Heart left ventricle (tissue), 16 donors: ENCODE measurements around the gene DROSHA. TPM values are rescaled to one million over a fixed set of nuclear protein-coding genes. Genes with fewer than 3 reads are reported as not detected.
A peak's percentile ranks its signal among the peaks of the same experiment; 100 is the strongest.

Experiments used
- ATAC-seq, 4 donors: fragments of 200-7000 bp; cut with Tn5 transposase; one replicate each; pipeline ENCODE4 v1.9.1; 2020 to 2022; ENCODE audit warnings: moderate library complexity in 4 of 4, mild to moderate bottlenecking in 3 of 4, moderate number of reproducible peaks in 1 of 4
- DNase-seq, 5 donors: peaks; one replicate each; pipeline ENCODE4 v3.0.0-alpha.2; 2020
- H3K27ac ChIP-seq, 12 donors: fragments of 200-600 bp; sonication (generic) in 4 of 12; one replicate each; pipeline versions ENCODE4 v1.5.0 to v1.8.0; 2016 to 2022; ENCODE audit warnings: mild to moderate bottlenecking in 2 of 12
- H3K27me3 ChIP-seq, 9 donors: fragments of 200-600 bp; sonication (generic) in 2 of 9; one replicate each; pipeline versions ENCODE4 v1.5.1 to v1.8.0; 2016 to 2022; ENCODE audit warnings: mild to moderate bottlenecking in 3 of 9
- H3K36me3 ChIP-seq, 9 donors: fragments of 200-600 bp; sonication (generic) in 2 of 9; one replicate each; pipeline versions ENCODE4 v1.5.0 to v1.8.0; 2018 to 2022; ENCODE audit warnings: mild to moderate bottlenecking in 2 of 9
- H3K4me1 ChIP-seq, 12 donors: fragments of 200-600 bp; sonication (generic) in 4 of 12; one replicate each; pipeline versions ENCODE4 v1.5.0 to v1.8.0; 2016 to 2022; ENCODE audit warnings: mild to moderate bottlenecking in 3 of 12
- H3K4me3 ChIP-seq, 12 donors: fragments of 200-600 bp; sonication (generic) in 4 of 12; one replicate each; pipeline versions ENCODE4 v1.5.0 to v1.8.0; 2017 to 2022; ENCODE audit warnings: mild to moderate bottlenecking in 9 of 12, moderate library complexity in 4 of 12
- H3K9me3 ChIP-seq, 12 donors: fragments of 200-600 bp; sonication (generic) in 4 of 12; one replicate each; pipeline versions ENCODE4 v1.5.0 to v1.8.0; 2016 to 2022; ENCODE audit warnings: mild to moderate bottlenecking in 1 of 12
- CTCF ChIP-seq, 12 donors: fragments of 200-600 bp; sonication (generic) in 4 of 12; IDR thresholded peaks; one replicate each; pipeline versions ENCODE4 v1.5.0 to v1.8.0; 2018 to 2022; ENCODE audit warnings: antibody characterized with exemption in 12 of 12, mild to moderate bottlenecking in 5 of 12
- POLR2A ChIP-seq, 2 donors: fragments of 450-650 bp; IDR thresholded peaks; one replicate each; pipeline ENCODE4 v1.6.1; 2017; ENCODE audit warnings: antibody characterized with exemption in 2 of 2, mild to moderate bottlenecking in 2 of 2, moderate library complexity in 2 of 2
- WGBS, 4 donors: extraction: QIAGEN DNeasy Blood & Tissue Kit in 2 of 4; methylation state at CpG; one replicate each; pipeline versions ENCODE4 v1.1.5 to v1.1.7; 2013 to 2018; 5-methylcytosine and 5-hydroxymethylcytosine counted together
- intact Hi-C, 10 donors: fragments of 100-400 bp; cut with DNase I; formaldehyde crosslinking; loops; one replicate each; pipeline versions ENCODE4 v1.11.1 to v1.14.2; 2022
- polyA plus RNA-seq, 2 donors: library from polyadenylated mRNA; stranded (reverse); fragments of 200-250 nt; gene quantifications; one replicate each; pipeline ENCODE4 v1.2.3, GENCODE V29; 2013
- total RNA-seq, 9 donors: library from RNA; depleted of rRNA in 2 of 9; stranded (reverse); fragments of >200 nt in 2 of 9; fragmentation: NEBNext Ultra II Directional in 3 of 9; extraction: Animal tissue kit (Norgen Biotek cat#: 25700) in 3 of 9; gene quantifications; one replicate each; pipeline versions ENCODE4 v1.1.0 to v1.2.4, GENCODE V29; 2016 to 2023
- donor health status: ischemic (EF 13 %, LVEDD 7.1; RV severe dilation, severe dysfunction).
- donor health status: healthy with polysubstance abuse.
- donor health status: DM: no; HTN: yes; CAD: no.
- donor health status: DM: no; HTN: no; CAD: no.
- donor health status: ischemic (EF 25% LVEDD 6.9; RV normal size, moderate dysfunction).
- donor health status: ischemic (EF 25% LVEDD 5.7; RV mildly dilated, moderate dysfunction).
- donor health status: healthy.
- donor health status: DM: yes; HTN: yes; CAD: no.
- donor health status: ischemic (EF 35%, LVEDD 5.7; RV mildly dilated, moderate dysfunction).
- donor health status: nonischemic (EF 11% LVEDD 7.7; RV severe dilation, severe dysfunction).
- donor health status: DM: yes; HTN: yes; CAD: no.
- donor health status: PGD.
- donor health status: ischemic (EF 29% LVEDD 5.4; RV normal size, mild dysfunction).
- donor health status: nonischemic (EF 23%, LVEDD 6.1; RV moderate dilation, normal function).

Gene DROSHA
- total and polyA plus RNA-seq, 11 donors: 19.3 to 55.6 (median 33.2) TPM

GRCh38 chr5:31372124-31372523, 159.8 kb downstream of the DROSHA start:
- H3K27me3 ChIP-seq: no peaks in the 10 kb centered on the region
- intact Hi-C loops: no loop called here
- WGBS, 4 donors: 55 to 63% (median 60%) methylated on average over 1 of the region's 1 CpG
- TF ChIP-seq CTCF (IDR thresholded peaks at IDR 0.05) (no peak), POLR2A (IDR thresholded peaks at IDR 0.05) (no peak)
- H3K4me3 ChIP-seq: no peak overlapping the region
- H3K9me3 ChIP-seq: no peaks in the 10 kb centered on the region
- DNase-seq: no peak
- no peak overlapping the region for H3K27ac ChIP-seq
- H3K36me3 ChIP-seq: no peaks in the 10 kb centered on the region
- no peak for ATAC-seq
- H3K4me1 ChIP-seq: no peaks in the 10 kb centered on the region

- DNase-seq (no peak), ATAC-seq (peak in 1 of 4 donors; percentile 22)
- H3K27me3 ChIP-seq: no peaks in the 10 kb centered on the region
- WGBS, 4 donors: 29 to 53% (median 37%) methylated on average over 4 to 5 of the region's 5 CpGs
- H3K4me3 ChIP-seq: no peak overlapping the region
- H3K4me1 ChIP-seq: peaks cover 0 to 3% (median 0%) of the 10 kb centered on the region in 12 donors
- H3K36me3 ChIP-seq: no peaks in the 10 kb centered on the region
- no peak for TF ChIP-seq CTCF (IDR thresholded peaks at IDR 0.05)
- TF ChIP-seq POLR2A (IDR thresholded peaks at IDR 0.05): no peak
- H3K27ac ChIP-seq: no peak overlapping the region
- H3K9me3 ChIP-seq: no peaks in the 10 kb centered on the region
- intact Hi-C loops: no loop called here
Measured at GRCh38 chr5:31366941-31367340, 165.0 kb downstream of the DROSHA start.

GRCh38 chr5:31365776-31366175, 166.1 kb downstream of the DROSHA start:
- intact Hi-C loops: no loop called here
- Histone ChIP-seq H3K4me1 (peaks cover 0 to 5% (median 0%) of the 10 kb centered on the region in 12 donors), H3K4me3 (no peak overlapping the region), H3K27ac (no peak overlapping the region), H3K27me3 (no peaks in the 10 kb centered on the region), H3K36me3 (no peaks in the 10 kb centered on the region), H3K9me3 (no peaks in the 10 kb centered on the region)
- TF ChIP-seq POLR2A (IDR thresholded peaks at IDR 0.05) (no peak), CTCF (IDR thresholded peaks at IDR 0.05) (no peak)
- DNase-seq (no peak), ATAC-seq (no peak)
- 83 to 89% (median 89%) methylated on average over 3 of the region's 3 CpGs for WGBS, 4 donors

GRCh38 chr5:31364881-31365636, 166.8 kb downstream of the DROSHA start:
- 73 to 79% (median 78%) methylated on average over 2 of the region's 2 CpGs for WGBS, 4 donors
- no peak overlapping the region for H3K4me3 ChIP-seq
- ATAC-seq: no peak
- intact Hi-C loops: no loop called here
- no peaks in the 10 kb centered on the region for H3K9me3 ChIP-seq
- H3K36me3 ChIP-seq: no peaks in the 10 kb centered on the region
- H3K4me1 ChIP-seq: peaks cover 0 to 5% (median 0%) of the 10 kb centered on the region in 12 donors
- no peak for DNase-seq
- no peak for TF ChIP-seq CTCF (IDR thresholded peaks at IDR 0.05)
- H3K27me3 ChIP-seq: no peaks in the 10 kb centered on the region
- no peak overlapping the region for H3K27ac ChIP-seq
